Endometrium (tissue), 2 donors: ENCODE data around the gene CROCC.

Source experiments
- FAIRE-seq: peaks from 2 replicates; lab custom pipeline; 2012; peaks lifted over from hg19 to GRCh38; lab: Jason Lieb, UNC
- donor health status: control.
- donor health status: control.

The CROCC gene

GRCh38 chr1:16967962-16968361, 46.2 kb downstream of the CROCC start:
- FAIRE-seq, result no peak

GRCh38 chr1:16968372-16968771, 46.6 kb downstream of the CROCC start:
- no peak for FAIRE-seq

GRCh38 chr1:16969057-16969611, 47.4 kb downstream of the CROCC start:
- no peak for FAIRE-seq

GRCh38 chr1:16969651-16970050, 47.9 kb downstream of the CROCC start:
- FAIRE-seq, result no peak

- FAIRE-seq, result no peak
Observed at GRCh38 chr1:16970132-16970910, 48.6 kb downstream of the CROCC start.

- no peak for FAIRE-seq
Observed at GRCh38 chr1:16971341-16972188, 49.8 kb downstream of the CROCC start.

GRCh38 chr1:16972189-16972895, 50.6 kb downstream of the CROCC start:
- no peak for FAIRE-seq

GRCh38 chr1:16973215-16973614, 51.5 kb downstream of the CROCC start:
- no peak for FAIRE-seq

- no peak for FAIRE-seq
Observed at GRCh38 chr1:16975211-16975610, 53.5 kb downstream of the CROCC start.

GRCh38 chr1:16975838-16976237, 54.1 kb downstream of the CROCC start:
- FAIRE-seq, result no peak

- FAIRE-seq, result no peak
Observed at GRCh38 chr1:16976966-16977365, 55.2 kb downstream of the CROCC start.

- FAIRE-seq, result no peak
Observed at GRCh38 chr1:16977377-16977776, 55.6 kb downstream of the CROCC start.

GRCh38 chr1:16978139-16978538, 56.4 kb downstream of the CROCC start:
- FAIRE-seq, result no peak

GRCh38 chr1:16978567-16979474, 57.1 kb downstream of the CROCC start:
- FAIRE-seq, result no peak

- FAIRE-seq, result no peak
Observed at GRCh38 chr1:16979475-16980327, 58.0 kb downstream of the CROCC start.

GRCh38 chr1:16980473-16981268, 58.9 kb downstream of the CROCC start, which contains the start of gene MFAP2:
Gene MFAP2, minus strand, starts transcription at chr1:16980620. Its CDS starts 2,347 bp downstream, at chr1:16978273.
- no peak for FAIRE-seq

- no peak for FAIRE-seq
Observed at GRCh38 chr1:16981269-16981849, 59.6 kb downstream of the CROCC start.

- no peak for FAIRE-seq
Observed at GRCh38 chr1:16982902-16983301, 61.2 kb downstream of the CROCC start.

- no peak for FAIRE-seq
Observed at GRCh38 chr1:16983649-16984048, 61.9 kb downstream of the CROCC start.
